GM19099 (cell line): Measurements from ENCODE around the gene CXADR.

Experiments
- POLR2A ChIP-seq: IDR thresholded peaks from 3 replicates; pipeline ENCODE4 v1.6.1; 2011; ENCODE audit warnings: low read depth; ENCODE audit not compliant: insufficient read length; ENCODE audit errors: extremely low read depth

Gene CXADR

DNA sequence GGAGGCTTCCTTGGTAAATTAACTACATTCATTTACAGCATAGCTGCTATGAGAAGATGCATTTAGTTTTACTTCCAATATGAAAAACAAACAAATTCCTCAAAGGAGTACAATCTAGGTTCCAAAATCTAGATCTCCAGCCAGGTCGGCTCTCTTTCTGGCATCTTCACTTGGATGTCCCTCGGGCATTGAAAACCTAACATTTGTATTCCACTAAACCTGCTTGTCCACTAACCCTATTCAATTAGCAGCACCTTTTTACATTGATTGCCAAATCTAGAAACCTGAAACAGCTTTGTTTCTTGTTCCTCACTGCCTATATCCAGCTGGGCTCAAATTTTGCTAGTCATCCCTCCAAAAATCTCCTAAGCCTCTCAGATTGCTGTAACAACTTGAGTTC, 14.3 kb upstream of the CXADR start:
- no peak for TF ChIP-seq POLR2A

DNA sequence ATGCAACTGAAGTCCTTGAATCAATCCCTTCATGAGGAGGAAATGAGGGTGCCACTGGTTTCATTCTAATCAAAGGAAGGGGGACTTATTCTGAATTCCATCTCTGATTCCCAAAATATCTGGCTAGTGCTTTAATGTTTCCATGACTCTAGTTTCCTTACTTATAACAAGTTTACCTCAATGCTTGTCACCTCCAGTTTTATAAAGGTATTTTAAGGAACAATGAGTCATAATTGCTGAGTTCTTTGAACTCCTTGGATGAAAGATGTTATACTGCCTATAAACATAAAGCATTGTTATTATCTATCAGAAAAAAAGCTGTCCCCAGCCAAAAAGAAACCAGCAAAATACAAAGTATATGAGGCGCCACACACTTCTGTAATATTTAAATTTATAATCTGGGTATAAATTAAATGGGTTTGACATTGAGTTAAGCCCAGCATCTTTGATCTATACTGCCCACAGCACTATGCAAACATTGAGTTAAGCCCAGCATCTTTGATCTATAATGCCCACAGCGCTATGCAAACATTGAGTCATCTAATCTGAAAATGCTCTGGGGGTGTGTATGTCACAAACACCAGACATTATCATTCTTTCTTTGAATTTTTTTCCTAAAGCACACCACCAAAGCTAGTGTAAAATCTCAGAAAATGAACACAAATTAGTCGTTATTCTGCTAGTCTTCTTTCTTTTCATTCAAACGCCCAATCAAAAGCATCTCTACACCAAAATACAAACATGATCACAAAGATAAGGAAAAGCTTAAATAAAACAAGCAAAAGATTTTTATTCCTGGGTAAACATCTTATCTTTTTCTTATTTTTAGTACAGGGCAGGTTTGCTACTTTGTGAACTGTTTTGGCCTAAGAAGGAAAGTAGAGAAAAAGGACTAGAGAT, 11.5 kb upstream of the CXADR start:
- TF ChIP-seq POLR2A, result no peak

DNA sequence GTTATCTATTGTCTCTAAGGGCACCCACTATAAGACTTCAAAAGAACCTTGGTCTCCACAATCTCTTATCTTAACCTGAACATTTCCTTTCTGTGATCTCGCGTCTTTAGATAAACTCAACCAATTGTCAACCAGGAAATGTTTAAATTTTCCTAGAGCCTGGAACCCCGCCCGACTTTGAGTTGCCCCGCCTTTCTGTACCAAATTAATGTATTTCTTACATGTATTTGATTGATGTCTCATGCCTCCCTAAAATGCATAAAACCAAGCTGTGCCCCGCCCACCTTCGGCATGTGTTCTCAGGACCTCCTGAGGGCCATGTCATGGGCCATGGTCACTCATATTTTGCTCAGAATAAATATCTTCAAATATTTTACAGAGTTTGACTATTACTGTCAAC, 5.9 kb upstream of the CXADR start:
- no peak for TF ChIP-seq POLR2A

DNA sequence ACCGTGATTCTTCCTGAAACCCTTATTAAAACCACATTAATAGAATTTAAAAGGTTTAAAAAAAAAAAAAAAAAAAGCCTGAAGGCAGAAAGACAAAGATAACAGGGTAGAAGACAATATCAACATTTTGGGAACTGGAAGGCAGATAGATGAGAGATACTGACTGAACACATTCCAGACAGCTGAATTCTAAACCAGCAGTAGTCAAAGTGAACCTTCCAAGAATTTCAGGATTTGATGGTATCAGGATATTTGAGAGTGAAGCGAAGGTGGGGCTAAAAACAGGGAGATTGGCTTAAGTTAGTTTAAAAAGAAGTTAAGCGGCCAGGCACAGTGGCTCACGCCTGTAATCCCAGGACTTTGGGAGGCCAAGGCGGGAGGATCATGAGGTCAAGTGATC, 5.3 kb upstream of the CXADR start:
- TF ChIP-seq POLR2A, result no peak

GRCh38 chr21:17513214-17514123, 626 bp downstream of the CXADR start:
- no peak for TF ChIP-seq POLR2A

GRCh38 chr21:17514124-17514845, 1.4 kb downstream of the CXADR start:
- TF ChIP-seq POLR2A, result no peak

- TF ChIP-seq POLR2A, result no peak
Measured at GRCh38 chr21:17519208-17519738, 6.4 kb downstream of the CXADR start.

- TF ChIP-seq POLR2A, result no peak
Measured at GRCh38 chr21:17519965-17520609, 7.2 kb downstream of the CXADR start.

GRCh38 chr21:17523007-17523451, 10.2 kb downstream of the CXADR start:
- TF ChIP-seq POLR2A, result no peak

GRCh38 chr21:17524635-17525034, 11.8 kb downstream of the CXADR start:
- no peak for TF ChIP-seq POLR2A

DNA sequence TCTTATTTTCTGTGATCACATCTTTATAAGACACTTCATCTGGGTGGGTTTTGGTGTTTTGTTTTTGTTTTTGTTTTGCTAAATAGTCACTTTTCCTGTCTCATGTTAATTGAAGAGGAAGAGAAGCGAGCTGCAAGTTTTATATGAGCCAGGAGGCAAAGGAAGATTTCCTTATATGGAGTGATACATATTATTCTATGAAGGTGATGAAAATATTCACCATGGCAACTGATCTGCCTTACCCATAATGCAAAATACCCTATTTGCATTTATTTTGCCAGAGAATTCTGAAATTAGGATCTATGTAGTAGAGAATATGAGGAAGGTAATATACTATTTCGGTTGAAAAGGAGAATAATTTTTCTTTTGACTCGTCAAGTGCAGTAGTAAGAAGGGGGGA, 13.9 kb downstream of the CXADR start:
- TF ChIP-seq POLR2A, result no peak

GRCh38 chr21:17527240-17527639, 14.4 kb downstream of the CXADR start:
- TF ChIP-seq POLR2A, result no peak

GRCh38 chr21:17527711-17528110, 14.9 kb downstream of the CXADR start:
- no peak for TF ChIP-seq POLR2A

DNA sequence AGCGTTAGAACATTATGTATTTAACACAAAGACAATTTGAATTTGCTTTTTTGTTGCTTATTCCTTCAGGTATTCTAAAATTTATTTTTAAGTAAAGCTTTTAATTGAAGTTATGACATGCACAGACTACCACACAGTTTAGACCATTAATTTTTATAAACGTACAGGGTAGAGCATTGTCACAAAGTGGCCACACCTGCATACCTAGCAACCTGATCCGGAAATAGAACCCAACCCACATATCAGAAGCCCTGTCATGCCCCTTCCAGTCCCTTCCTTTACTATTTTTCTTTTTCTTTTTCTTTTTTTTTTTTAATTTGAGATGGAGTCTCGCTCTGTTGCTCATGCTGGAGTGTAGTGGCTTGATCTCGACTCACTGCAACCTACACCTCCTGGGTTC, 16.8 kb downstream of the CXADR start:
- TF ChIP-seq POLR2A, result no peak
